OCI-LY7 (cell line): ENCODE results near the gene CNKSR3. TPM values are rescaled to one million over a fixed set of nuclear protein-coding genes. Genes with fewer than 3 reads are reported as not detected.

Source experiments
- BruUV-seq: library from RNA; stranded (reverse); fragments of 400-500 nt; replicated peaks from 2 replicates; lab custom pipeline; 2021; lab: Mats Ljungman, UMichigan
- CTCF ChIA-PET: fragments of 300-600 bp; sonication (Branson Sonifier 250); formaldehyde crosslinking; loops from one replicate; lab custom pipeline; 2022; ENCODE audit warnings: antibody characterized with exemption; ENCODE audit not compliant: unreplicated experiment; lab: Charles Lee
- POLR2A ChIA-PET: fragments of 300-600 bp; sonication (Branson Sonifier 250); formaldehyde crosslinking; loops from one replicate; lab custom pipeline; 2022; ENCODE audit warnings: antibody characterized with exemption; lab: Charles Lee
- DNase-seq: peaks from one replicate; pipeline ENCODE4 v3.0.0-alpha.2; 2015; ENCODE audit warnings: low spot score
- H2AFZ ChIP-seq: fragments of 200-600 bp; sonication (generic), shearing (Covaris generic); 2 replicates; pipeline ENCODE4 v1.6.1; 2014; ENCODE audit warnings: mild to moderate bottlenecking, antibody characterized with exemption, low read length, moderate library complexity
- H3K27ac ChIP-seq: fragments of 200-600 bp; sonication (generic); 2 replicates; pipeline ENCODE4 v1.5.1; 2014; ENCODE audit warnings: mixed run types, low read depth, mild to moderate bottlenecking, moderate library complexity, low read length, inconsistent platforms; ENCODE audit not compliant: poor library complexity, severe bottlenecking
- H3K36me3 ChIP-seq: fragments of 200-600 bp; sonication (generic); 2 replicates; pipeline ENCODE4 v1.6.1; 2014; ENCODE audit warnings: mild to moderate bottlenecking, antibody characterized with exemption, low read length, moderate library complexity, mixed read lengths; ENCODE audit not compliant: insufficient read depth
- H3K4me1 ChIP-seq: fragments of 200-600 bp; sonication (generic); 2 replicates; pipeline ENCODE4 v1.5.1; 2014; ENCODE audit warnings: mild to moderate bottlenecking, low read length; ENCODE audit not compliant: insufficient read depth, poor library complexity, severe bottlenecking
- H3K4me2 ChIP-seq: fragments of 200-600 bp; sonication (generic); 2 replicates; pipeline ENCODE4 v1.6.1; 2014; ENCODE audit warnings: mild to moderate bottlenecking, low read length
- H3K4me3 ChIP-seq: fragments of 200-600 bp; sonication (generic); 2 replicates; pipeline ENCODE4 v1.5.1; 2014; ENCODE audit warnings: mild to moderate bottlenecking, low read depth, low read length; ENCODE audit not compliant: poor library complexity, severe bottlenecking
- H3K79me2 ChIP-seq: fragments of 200-600 bp; sonication (generic); 2 replicates; pipeline ENCODE4 v1.6.1; 2016; ENCODE audit warnings: low read depth, mild to moderate bottlenecking, low read length, moderate library complexity, mixed read lengths; ENCODE audit not compliant: insufficient read depth
- H3K9me2 ChIP-seq: fragments of 200-600 bp; sonication (generic); 2 replicates; pipeline ENCODE4 v1.6.1; 2016; ENCODE audit warnings: mild to moderate bottlenecking, low read length, mixed read lengths; ENCODE audit not compliant: insufficient read depth
- H3K9me3 ChIP-seq: fragments of 200-600 bp; sonication (generic); 2 replicates; pipeline ENCODE4 v1.6.1; 2014; ENCODE audit warnings: mild to moderate bottlenecking, mixed run types, low read length, mixed read lengths
- H4K20me1 ChIP-seq: fragments of 200-600 bp; sonication (generic); 2 replicates; pipeline ENCODE4 v1.6.1; 2014; ENCODE audit warnings: mild to moderate bottlenecking, antibody characterized with exemption, low read length, moderate library complexity, mixed read lengths; ENCODE audit not compliant: insufficient read depth
- CTCF ChIP-seq: fragments of 200-600 bp; sonication (generic); conservative IDR thresholded peaks from 2 replicates; pipeline ENCODE4 v1.5.1; 2014; ENCODE audit warnings: mild to moderate bottlenecking, antibody characterized with exemption, low read length, moderate library complexity, mixed read lengths
- EZH2phosphoT487 ChIP-seq: fragments of 200-600 bp; sonication (generic); IDR thresholded peaks from 2 replicates; pipeline ENCODE4 v1.6.1; 2018; ENCODE audit warnings: low read depth, borderline replicate concordance, mild to moderate bottlenecking, mixed run types, antibody characterized with exemption, low read length, moderate library complexity, mixed read lengths
- intact Hi-C: fragments of 100-400 bp; cut with micrococcal nuclease; formaldehyde crosslinking; loops from one replicate; pipeline ENCODE4 v1.10.0; 2022; ENCODE audit not compliant: unreplicated experiment
- total RNA-seq, 2 experiments: library from RNA; depleted of rRNA in 1 of 2; stranded (reverse); fragments of >200 nt in 1 of 2; shearing (Covaris generic) in 1 of 2; gene quantifications; 2 replicates each; pipeline ENCODE4 v1.2.3, GENCODE V29; 2014 to 2022

The CNKSR3 gene
- total RNA-seq, 2 experiments from 2014 or later, result not detected

GRCh38 chr6:154481521-154482013 lies 28.9 kb downstream of the CNKSR3 start:
- CTCF ChIA-PET, result no interaction called here

DNA sequence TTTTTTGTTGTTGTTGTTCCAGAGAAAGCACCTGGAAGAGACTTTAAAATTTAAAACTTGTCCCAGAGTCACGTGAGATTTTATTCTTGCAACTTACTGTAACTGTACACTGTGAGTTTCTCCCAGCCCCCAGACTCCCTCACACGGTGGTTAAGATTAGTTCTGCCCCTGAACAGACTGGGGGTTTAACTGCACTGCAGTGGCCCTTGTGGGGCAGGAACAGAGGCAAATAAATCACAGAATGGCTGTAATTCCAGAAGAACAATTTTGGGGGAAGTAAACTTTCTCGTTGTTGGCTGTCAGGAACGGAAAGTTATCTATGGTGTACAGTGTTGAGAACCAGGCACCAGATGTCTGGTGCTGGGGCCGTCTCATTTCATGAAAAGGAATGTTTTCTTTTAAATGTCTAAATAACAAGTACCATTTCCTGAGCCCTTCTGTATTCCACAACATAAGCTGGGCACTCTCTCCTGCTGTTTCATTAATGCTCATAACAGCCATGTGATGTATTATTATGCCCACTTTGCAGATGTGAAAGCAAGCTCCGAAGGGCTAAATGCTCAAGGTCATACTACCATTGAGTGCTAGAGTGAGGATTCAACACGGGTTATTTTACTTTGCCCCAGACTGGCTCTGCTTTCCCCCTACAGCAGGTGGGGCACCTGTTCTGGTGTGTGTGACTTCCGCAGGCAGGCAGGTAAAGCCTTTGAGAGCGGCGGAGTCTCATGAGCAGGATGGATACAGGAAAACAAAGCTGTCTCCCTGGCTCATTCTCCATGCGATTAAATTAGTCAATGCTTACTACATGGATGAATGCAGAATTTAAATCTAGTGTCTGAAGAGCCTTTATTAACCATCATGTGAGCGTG lies 30.5 kb downstream of the CNKSR3 start:
- POLR2A ChIA-PET, result no interaction called here

More at GRCh38 chr6:154481521-154482013, 28.9 kb downstream of the CNKSR3 start:
- H3K4me3 ChIP-seq, result no peak overlapping the region
- no peak overlapping the region for H3K4me2 ChIP-seq
- no peaks in the 10 kb centered on the region for H3K4me1 ChIP-seq
- no peaks in the 10 kb centered on the region for H3K9me2 ChIP-seq
- POLR2A ChIA-PET, result no interaction called here
- no TSS peak for BruUV-seq
- intact Hi-C loops, result no loop called here
- DNase-seq, result no peak
- H3K27ac ChIP-seq, result no peak overlapping the region
- no peak overlapping the region for H2AFZ ChIP-seq
- no peak for TF ChIP-seq EZH2phosphoT487
- no peaks in the 10 kb centered on the region for H3K9me3 ChIP-seq
- no peaks in the 10 kb centered on the region for H4K20me1 ChIP-seq
- H3K79me2 ChIP-seq, result no peaks in the 10 kb centered on the region
- no peaks in the 10 kb centered on the region for H3K36me3 ChIP-seq

GRCh38 chr6:154479351-154479769 lies 31.1 kb downstream of the CNKSR3 start:
- TF ChIP-seq EZH2phosphoT487, result no peak
- no peak for TF ChIP-seq CTCF
- ChIA-PET POLR2A (interaction anchor here (0.7 kb wide), 1 partner anchor 73 kb away, joined by 5 read pairs; no protein-coding TSS in a partner anchor), CTCF (no interaction called here)
- no peak overlapping the region for H3K4me2 ChIP-seq
- H3K4me3 ChIP-seq, result no peak overlapping the region
- H3K4me1 ChIP-seq, result no peaks in the 10 kb centered on the region
- no peak for DNase-seq
- H3K79me2 ChIP-seq, result no peaks in the 10 kb centered on the region
- BruUV-seq, result no TSS peak
- no peak overlapping the region for H2AFZ ChIP-seq
- H3K27ac ChIP-seq, result no peak overlapping the region
- no peaks in the 10 kb centered on the region for H3K9me3 ChIP-seq
- H3K9me2 ChIP-seq, result no peaks in the 10 kb centered on the region
- intact Hi-C loops, result no loop called here
- no peaks in the 10 kb centered on the region for H4K20me1 ChIP-seq
- H3K36me3 ChIP-seq, result no peaks in the 10 kb centered on the region

More for the DNA sequence above, 30.5 kb downstream of the CNKSR3 start:
- BruUV-seq, result no TSS peak
- no peaks in the 10 kb centered on the region for H3K79me2 ChIP-seq
- no peaks in the 10 kb centered on the region for H3K9me2 ChIP-seq
- H2AFZ ChIP-seq, result no peak overlapping the region
- no peak for DNase-seq
- no peak overlapping the region for H3K4me2 ChIP-seq
- intact Hi-C loops, result no loop called here
- H4K20me1 ChIP-seq, result no peaks in the 10 kb centered on the region
- H3K9me3 ChIP-seq, result no peaks in the 10 kb centered on the region
- no peaks in the 10 kb centered on the region for H3K4me1 ChIP-seq
- no peak overlapping the region for H3K27ac ChIP-seq
- CTCF ChIA-PET, result no interaction called here
- H3K36me3 ChIP-seq, result no peaks in the 10 kb centered on the region
- no peak for TF ChIP-seq CTCF
- H3K4me3 ChIP-seq, result no peak overlapping the region
